Stimulated activated CD4-positive, alpha-beta T cell treated with anti-CD3 and anti-CD28 coated beads, Interleukin-15, amount 100 ng/mL, for 48 hours (primary cell): ENCODE measurements around the gene NSG1.
"Not testable (repeated sequence)": the region's sequence is repeated elsewhere in the genome, so short reads cannot be mapped to it uniquely, and the experiment has no call there.

Experiments
- DNase-seq, 2 donors: peaks; one replicate each; pipeline ENCODE4 v3.0.0-alpha.2; 2020; ENCODE audit warnings: low read depth in 2 of 2

Gene NSG1

GRCh38 chr4:4432341-4433125, 45.6 kb downstream of the NSG1 start:
- no peak for DNase-seq

DNA sequence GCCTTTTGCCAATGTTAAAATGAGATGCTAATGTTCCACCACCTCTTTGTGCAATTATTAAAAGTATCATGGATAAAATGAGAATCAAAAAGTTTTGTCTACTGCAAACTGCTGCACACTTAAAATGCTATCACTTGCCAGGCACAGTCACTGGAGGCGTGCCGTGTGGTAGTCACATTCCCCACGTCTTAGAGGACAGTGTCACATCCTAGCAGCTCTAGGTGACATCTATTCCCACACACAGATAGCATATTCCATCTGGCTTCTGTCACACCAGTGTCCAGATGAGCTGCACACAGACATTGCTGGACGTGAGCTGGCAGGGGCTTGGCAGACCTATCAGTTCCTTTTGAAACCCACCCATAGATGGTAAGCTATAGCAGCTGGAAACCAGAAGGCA, 47.0 kb downstream of the NSG1 start:
- DNase-seq: no peak

- no peak for DNase-seq
Observed at GRCh38 chr4:4436244-4436823, 49.4 kb downstream of the NSG1 start.

DNA sequence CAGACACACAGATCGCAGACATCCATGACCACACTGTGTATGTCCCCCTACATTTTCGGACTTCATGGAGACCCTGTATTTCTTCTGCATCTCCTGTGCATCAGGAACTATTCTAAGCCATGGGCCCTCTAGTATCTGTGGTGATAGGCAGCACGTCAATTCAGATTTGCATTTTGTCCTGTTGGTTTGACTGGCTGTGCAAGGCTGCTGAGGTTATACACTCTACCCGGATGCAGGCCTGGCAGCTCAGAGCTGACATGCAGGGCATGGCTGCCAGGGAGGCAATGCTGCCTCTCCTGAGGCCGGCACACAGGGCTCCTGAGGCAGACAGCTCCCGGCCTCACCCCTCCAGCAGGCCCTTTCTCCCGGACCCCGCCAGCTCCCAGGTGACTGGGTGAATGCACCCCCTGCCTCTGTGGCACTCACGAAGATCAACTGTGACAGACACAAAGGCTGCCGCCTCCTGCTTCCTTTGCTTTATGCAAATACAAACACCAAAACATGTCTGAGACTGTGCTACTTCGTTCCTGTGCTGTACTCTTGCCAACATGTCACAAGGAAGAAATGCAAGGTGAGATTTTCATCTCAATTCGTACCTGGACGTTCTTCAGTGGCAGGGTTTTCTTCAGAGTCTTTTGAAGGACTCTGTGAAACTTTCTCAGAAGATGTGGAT, 51.0 kb downstream of the NSG1 start:
- no peak for DNase-seq

GRCh38 chr4:4438891-4439290, 52.0 kb downstream of the NSG1 start:
- no peak for DNase-seq

DNA sequence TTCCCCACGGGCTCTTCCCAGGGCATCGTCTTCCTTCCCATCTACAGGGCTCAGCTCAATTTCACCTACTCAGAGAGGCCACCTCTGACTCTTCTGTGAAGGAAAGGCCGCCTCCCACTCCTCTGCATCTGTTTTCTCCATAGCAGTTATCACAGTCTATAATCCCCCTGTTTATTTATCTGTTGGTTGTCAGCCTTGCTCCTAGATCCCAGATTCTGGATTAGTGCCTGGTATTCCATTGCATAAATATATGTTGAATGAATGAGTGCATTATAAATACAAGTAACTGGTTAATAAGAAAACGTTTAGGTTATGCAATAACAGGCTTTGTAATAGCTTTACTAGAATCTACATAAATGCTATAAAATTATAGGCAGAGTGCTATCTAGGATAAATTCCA, 52.9 kb downstream of the NSG1 start:
- DNase-seq: no peak

DNA sequence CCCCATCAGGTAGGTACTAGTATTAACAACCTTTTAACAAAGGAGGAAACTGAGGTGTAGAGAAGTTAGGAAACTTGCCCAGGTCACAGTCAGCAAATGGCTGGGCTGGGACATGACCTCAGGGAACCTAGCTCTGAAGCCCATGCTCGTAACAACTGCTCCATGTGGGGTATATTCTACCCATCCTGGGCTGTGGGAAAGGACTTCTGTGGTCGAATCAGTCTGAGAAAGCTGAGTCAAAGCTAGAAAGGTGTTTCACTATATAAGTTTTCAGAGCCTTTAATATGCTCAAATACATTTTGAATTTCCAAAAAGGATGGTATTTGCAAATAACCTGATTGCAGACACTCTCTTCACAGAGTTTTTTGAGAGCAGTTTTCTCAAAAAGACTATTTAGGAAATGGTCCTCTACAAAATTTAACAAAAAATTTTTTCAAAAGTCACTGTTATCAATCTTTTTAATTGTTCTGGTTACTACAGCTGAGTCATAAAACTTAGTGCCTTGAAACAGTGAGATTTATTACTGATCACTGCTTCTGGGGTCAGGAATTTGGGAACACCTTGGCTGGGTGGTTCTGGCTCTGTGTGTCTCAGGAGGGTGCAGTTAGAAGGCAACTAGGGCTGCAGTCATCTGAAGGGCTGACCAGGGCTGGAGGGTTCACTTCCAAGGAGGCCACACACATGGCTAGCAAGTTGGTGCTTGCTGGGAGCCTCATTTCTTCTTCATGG, 53.6 kb downstream of the NSG1 start:
- DNase-seq: no peak

- no peak for DNase-seq
Observed at GRCh38 chr4:4443821-4444220, 56.9 kb downstream of the NSG1 start.

DNA sequence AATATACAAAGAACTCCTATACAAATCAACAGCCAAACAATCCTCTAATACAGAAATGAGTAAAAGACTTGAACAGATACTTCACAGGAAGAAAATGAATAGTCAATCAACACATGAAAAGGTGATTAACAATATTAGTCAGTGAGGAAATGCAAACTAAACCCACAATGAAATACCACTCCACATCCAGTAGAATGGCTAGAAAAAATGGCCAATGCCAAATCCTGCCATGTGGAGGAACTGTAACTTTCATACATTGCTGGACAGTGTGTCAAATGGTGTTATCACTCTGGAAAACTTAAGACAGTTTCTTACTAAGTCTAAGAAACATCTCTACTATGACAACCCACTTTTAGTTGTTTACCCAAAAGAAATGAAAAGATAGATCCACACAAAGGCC, 59.5 kb downstream of the NSG1 start:
- DNase-seq: no peak

GRCh38 chr4:4455210-4455865, 68.4 kb downstream of the NSG1 start:
- DNase-seq: no peak

DNA sequence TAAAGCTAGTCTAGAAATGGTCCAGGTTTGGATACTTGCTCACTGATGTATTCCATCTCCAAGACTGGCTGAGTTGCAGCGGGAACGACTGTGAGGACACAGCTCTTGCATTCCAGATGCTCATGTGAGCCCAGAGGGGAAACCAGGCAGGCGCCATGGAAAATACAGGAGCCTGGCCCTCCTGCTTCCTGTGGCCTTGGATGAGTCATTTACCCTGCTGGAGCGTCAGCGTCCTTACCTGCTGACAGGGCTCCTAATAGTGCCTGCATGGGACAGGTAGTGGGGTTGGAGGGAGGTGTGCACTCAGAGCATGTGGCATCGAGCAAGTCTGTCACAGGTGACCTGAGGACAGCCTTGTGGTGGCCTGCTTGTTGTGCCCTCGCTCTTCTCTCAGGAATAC, 69.4 kb downstream of the NSG1 start:
- DNase-seq: no peak

GRCh38 chr4:4456816-4457578, 70.1 kb downstream of the NSG1 start:
- DNase-seq: no peak

DNA sequence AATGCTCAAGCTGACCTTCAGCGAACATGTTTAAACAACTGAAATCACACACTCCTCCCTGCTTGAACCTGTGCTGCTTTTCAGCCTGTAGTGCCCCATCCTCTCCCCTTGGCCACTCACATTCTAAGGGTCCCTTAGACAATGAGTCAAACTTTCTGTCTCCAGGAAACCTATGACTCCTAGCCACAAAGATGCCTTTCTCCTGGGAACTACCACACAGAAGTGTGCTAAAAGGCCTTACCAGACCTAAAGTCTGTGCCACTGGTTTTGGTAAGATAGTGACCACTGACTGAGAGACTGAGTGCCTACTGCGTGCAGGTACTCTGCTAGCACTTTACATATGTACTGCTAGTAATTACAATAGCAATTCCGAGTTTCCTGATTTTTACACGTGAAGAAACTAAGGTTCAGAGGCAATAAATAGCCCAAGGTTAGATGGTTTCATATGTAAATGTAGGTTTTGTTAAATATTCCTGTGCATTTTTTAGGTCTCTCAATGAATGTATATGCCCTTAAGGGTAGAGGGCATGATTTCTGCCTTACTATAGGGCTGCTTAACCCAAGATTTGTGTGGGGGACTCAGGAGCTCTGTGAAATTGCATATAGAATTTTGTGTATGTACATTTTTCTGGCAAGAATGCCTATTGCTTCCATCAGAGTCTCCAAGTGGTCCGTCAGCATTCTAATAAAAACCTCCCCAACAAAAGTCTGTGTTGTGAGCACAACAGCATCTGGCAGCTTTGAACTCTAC, 71.1 kb downstream of the NSG1 start:
- no peak for DNase-seq

DNA sequence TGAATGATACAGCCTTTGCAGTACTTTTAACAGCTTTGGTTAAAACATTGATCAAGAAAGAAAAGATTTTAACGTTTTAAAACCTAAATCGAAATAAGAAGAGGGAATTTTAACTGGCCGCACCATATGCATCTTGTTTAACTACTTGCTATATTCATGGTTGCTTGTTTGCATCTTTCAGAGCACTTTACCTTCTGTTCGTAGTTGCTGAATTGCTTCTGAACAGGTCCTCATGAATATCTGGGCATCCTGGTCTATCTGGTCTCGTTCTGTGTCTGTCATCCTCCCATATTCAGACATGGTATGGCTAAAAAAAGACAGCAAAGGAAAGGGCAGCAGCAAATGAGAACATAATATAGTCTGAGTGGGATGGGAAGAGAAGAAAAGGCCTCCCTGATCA, 72.3 kb downstream of the NSG1 start:
- no peak for DNase-seq

- no peak for DNase-seq
Observed at GRCh38 chr4:4460759-4461158, 73.9 kb downstream of the NSG1 start.

DNA sequence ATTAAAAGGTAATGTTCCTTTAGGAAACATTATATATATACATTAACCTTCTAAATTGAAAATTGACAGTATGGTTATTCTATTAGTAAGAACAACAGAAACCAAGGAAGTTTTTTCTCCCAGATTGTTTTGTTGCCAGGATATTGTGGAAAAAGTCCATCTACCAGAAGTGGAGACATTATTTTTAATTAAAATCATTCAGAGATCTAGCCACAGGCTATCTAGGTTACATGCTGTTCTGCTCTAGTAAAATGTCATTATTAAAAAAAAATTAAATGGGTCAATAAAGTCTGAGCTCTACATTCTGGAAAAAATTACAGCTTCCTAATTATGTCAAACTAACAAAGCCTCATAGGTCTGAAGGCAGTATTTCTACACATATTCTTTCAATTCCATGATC, 74.3 kb downstream of the NSG1 start:
- no peak for DNase-seq

GRCh38 chr4:4461850-4462249, 74.9 kb downstream of the NSG1 start:
- DNase-seq: peak in 1 of 2 donors; percentile 22

DNA sequence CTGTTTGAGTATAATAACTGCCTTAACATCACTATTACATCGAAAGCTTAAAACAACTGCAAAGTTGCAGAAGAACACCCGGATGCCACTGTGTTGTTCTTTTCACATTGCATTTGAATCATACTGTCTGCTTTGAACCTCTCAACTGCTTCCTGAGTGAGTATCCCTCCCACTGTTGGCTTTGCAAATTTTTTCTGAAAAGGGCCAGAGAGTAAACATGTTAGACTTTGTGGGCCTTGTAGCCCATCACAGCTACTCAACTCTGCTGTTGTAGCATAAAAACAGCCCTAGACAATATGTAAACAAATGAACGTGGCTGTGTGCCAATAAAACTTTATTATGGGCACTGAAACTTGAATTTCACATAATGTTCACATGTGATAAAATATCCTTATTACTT, 76.1 kb downstream of the NSG1 start:
- DNase-seq: no peak

- DNase-seq: not testable (repeated sequence)
Observed at GRCh38 chr4:4465238-4465637, 78.3 kb downstream of the NSG1 start.
